ES-I3 (cell line): ENCODE data around the gene DDX18.

Experiments used
- H3K36me3 ChIP-seq: 2 replicates; pipeline ENCODE4 v1.6.1; 2013; ENCODE audit warnings: mild to moderate bottlenecking, low read length, control low read depth, moderate library complexity; ENCODE audit not compliant: insufficient read depth
- H3K4me1 ChIP-seq: 2 replicates; pipeline ENCODE4 v1.6.1; 2013; ENCODE audit warnings: mild to moderate bottlenecking, control low read depth, low read length; ENCODE audit not compliant: insufficient read depth
- H3K9ac ChIP-seq: 2 replicates; pipeline ENCODE4 v1.6.1; 2013; ENCODE audit warnings: low read depth, mild to moderate bottlenecking, low read length, moderate library complexity
- H3K9me3 ChIP-seq: 2 replicates; pipeline ENCODE4 v1.6.1; 2013; ENCODE audit warnings: mild to moderate bottlenecking, low read length, moderate library complexity; ENCODE audit not compliant: control insufficient read depth, insufficient read depth

Gene DDX18

GRCh38 chr2:117853873-117854272, 39.4 kb downstream of the DDX18 start:
- no peaks in the 10 kb centered on the region for H3K9me3 ChIP-seq

GRCh38 chr2:117854610-117855009, 40.1 kb downstream of the DDX18 start:
- no peaks in the 10 kb centered on the region for H3K9me3 ChIP-seq
- no peak overlapping the region for H3K9ac ChIP-seq
- peaks cover 14% of the 10 kb centered on the region for H3K4me1 ChIP-seq
- no peaks in the 10 kb centered on the region for H3K36me3 ChIP-seq

More at GRCh38 chr2:117853873-117854272, 39.4 kb downstream of the DDX18 start:
- H3K4me1 ChIP-seq: peaks cover 14% of the 10 kb centered on the region
- H3K36me3 ChIP-seq: no peaks in the 10 kb centered on the region
- H3K9ac ChIP-seq: no peak overlapping the region

DNA sequence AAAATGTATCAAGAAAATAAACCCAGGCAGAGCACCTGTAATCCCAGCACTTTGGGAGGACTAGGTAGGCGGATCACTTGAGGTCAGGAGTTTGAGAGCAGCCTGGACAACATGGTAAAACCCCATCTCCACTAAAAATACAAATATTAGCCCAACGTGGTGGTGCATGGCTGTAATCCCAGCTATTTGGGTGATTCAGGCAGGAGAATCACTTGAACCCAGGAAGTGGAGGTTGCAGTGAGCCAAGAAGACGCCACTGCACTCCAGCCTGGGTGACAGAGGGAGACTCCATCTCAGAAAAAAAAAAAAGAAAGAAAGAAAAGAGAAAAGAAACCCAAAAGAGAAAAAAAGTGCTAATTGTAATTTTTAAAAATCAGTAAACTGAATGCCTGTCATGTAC, 41.4 kb downstream of the DDX18 start:
- H3K4me1 ChIP-seq: peaks cover 9% of the 10 kb centered on the region
- H3K36me3 ChIP-seq: no peaks in the 10 kb centered on the region
- no peak overlapping the region for H3K9ac ChIP-seq
- no peaks in the 10 kb centered on the region for H3K9me3 ChIP-seq

DNA sequence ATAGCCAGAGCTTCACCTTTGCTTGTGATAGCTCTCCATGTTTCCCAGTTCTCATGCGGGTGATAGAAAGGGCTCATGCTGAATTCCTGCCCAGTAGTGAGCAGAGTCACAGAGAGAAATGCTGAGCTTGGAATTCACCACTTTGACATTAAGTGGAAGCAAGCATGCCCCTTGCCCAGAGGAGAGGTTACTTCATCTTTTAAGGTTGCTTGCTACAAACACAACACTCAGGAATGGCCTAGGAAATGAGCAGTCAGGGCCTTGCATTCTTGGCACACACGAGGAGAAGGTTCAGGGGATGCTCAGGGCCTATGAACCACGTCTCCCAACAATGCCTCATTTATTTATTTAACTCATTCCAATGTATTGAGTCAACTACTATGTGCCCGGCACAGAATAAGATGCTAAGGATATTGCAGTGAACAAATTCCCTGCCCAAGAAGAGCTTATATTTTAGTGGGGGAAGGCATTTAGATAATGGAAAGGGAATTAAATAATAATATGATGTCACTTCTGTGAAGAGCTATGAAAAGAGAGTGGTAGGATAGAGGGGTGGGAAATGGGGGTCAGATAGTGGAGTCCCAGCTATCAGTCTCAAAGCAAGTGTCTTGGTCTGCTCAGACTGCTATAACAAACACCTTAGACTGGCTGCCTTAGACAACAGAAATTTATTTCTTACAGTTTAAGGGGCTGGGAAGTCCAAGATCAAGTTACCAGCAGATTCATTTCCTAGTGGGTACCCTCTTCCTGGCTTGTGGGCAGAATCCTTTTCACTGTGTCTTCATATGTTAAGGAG, 42.1 kb downstream of the DDX18 start:
- H3K4me1 ChIP-seq: peaks cover 5% of the 10 kb centered on the region
- no peaks in the 10 kb centered on the region for H3K36me3 ChIP-seq
- H3K9ac ChIP-seq: no peak overlapping the region
- H3K9me3 ChIP-seq: no peaks in the 10 kb centered on the region

DNA sequence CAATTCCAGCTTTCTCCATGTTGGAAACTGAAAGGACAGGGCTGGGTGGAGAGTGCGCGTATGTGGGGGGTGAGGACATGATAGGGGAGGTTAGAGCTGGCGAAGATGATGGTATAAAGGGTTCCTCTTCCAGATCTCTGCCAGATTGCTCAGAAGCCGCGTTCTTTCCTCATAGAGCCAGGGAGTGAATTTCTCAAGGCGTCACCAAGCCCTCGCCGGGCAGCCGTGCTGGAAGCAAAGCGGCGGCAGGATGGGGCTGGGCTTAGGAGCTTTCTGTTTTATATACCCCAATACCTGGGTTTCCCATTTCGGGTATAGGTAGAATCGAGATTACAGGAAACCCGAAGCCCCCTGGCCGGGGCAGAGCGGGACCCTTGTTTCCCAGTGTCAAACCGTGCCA, 43.8 kb downstream of the DDX18 start:
- Histone ChIP-seq H3K9me3 (no peaks in the 10 kb centered on the region), H3K36me3 (no peaks in the 10 kb centered on the region), H3K9ac (no peak overlapping the region), H3K4me1 (no peaks in the 10 kb centered on the region; the same call in 1 of the 2 replicates)

- Histone ChIP-seq H3K9ac (no peak overlapping the region; the same call in 1 of the 2 replicates), H3K36me3 (no peaks in the 10 kb centered on the region), H3K9me3 (no peaks in the 10 kb centered on the region), H3K4me1 (no peaks in the 10 kb centered on the region; the same call in 1 of the 2 replicates)
Measured at GRCh38 chr2:117858892-117859531, 44.5 kb downstream of the DDX18 start.

- H3K9me3 ChIP-seq: no peaks in the 10 kb centered on the region
- no peak overlapping the region for H3K9ac ChIP-seq
- no peaks in the 10 kb centered on the region for H3K36me3 ChIP-seq
- H3K4me1 ChIP-seq: no peaks in the 10 kb centered on the region; the same call in 1 of the 2 replicates
Measured at GRCh38 chr2:117859532-117859911, 45.0 kb downstream of the DDX18 start.

DNA sequence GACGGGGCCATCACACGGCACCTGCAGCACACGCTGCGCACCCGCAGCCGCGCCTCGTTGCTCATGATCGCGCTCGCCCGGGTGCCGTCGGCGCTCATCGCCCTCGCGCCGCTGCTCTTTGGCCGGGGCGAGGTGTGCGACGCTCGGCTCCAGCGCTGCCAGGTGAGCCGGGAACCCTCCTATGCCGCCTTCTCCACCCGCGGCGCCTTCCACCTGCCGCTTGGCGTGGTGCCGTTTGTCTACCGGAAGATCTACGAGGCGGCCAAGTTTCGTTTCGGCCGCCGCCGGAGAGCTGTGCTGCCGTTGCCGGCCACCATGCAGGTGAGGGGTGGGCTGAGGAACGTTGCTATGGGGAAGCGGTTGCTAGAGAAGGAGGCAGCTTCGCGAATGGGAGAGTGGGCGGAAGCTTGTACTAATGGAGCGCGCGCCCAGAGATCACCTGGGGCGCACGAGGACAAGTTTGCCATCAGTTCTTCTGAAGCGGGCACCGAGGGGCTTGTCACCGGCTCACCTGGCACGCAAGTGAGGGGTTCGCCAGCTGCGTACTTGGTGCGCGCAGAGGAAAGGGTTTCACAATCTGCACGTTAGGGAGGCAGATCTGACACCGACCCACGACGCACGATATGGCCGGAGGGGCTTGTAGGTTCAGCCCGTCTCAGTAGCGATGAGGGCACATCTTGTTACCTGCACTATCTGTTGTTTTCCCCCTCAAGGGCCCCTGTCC, 45.6 kb downstream of the DDX18 start:
- H3K9me3 ChIP-seq: no peaks in the 10 kb centered on the region
- H3K4me1 ChIP-seq: no peaks in the 10 kb centered on the region; the same call in 1 of the 2 replicates
- H3K36me3 ChIP-seq: no peaks in the 10 kb centered on the region
- H3K9ac ChIP-seq: no peak overlapping the region

GRCh38 chr2:117862459-117862858, 48.0 kb downstream of the DDX18 start:
- no peaks in the 10 kb centered on the region for H3K4me1 ChIP-seq
- H3K9ac ChIP-seq: no peak overlapping the region
- no peaks in the 10 kb centered on the region for H3K36me3 ChIP-seq
- H3K9me3 ChIP-seq: no peaks in the 10 kb centered on the region

- H3K4me1 ChIP-seq: no peaks in the 10 kb centered on the region
- no peak overlapping the region for H3K9ac ChIP-seq
- no peaks in the 10 kb centered on the region for H3K9me3 ChIP-seq
- H3K36me3 ChIP-seq: no peaks in the 10 kb centered on the region
Measured at GRCh38 chr2:117875786-117876185, 61.3 kb downstream of the DDX18 start.

DNA sequence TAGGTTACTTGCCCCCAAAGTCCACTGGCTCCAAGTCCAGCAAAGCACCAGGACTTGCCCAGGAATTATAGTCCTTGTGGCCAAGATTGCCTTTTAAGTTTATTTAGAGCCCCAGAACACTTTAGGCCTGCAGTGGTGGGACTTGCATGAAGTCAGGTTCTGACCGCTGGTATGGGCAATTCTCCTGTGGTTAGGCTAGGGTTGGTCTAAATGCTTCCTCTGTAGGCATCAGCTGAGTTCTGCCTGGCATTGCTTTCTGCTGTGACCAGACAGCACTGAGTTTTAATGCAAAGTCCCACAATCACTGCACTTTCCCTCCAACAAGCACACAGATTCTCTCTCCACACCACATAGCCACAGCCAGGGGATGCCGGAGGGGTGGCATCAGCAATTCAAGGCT, 64.5 kb downstream of the DDX18 start:
- Histone ChIP-seq H3K9ac (no peak overlapping the region), H3K36me3 (no peaks in the 10 kb centered on the region), H3K9me3 (no peaks in the 10 kb centered on the region; the same call in 1 of the 2 replicates), H3K4me1 (no peaks in the 10 kb centered on the region)
